ENCODE measurements around the gene SIAH2.

Gene SIAH2

GRCh38 chr3:150734795-150735119 lies 28.2 kb downstream of the SIAH2 start:
- DNase-seq, result no peak

GRCh38 chr3:150733936-150734794 lies 28.8 kb downstream of the SIAH2 start:
- DNase-seq, result no peak

DNA sequence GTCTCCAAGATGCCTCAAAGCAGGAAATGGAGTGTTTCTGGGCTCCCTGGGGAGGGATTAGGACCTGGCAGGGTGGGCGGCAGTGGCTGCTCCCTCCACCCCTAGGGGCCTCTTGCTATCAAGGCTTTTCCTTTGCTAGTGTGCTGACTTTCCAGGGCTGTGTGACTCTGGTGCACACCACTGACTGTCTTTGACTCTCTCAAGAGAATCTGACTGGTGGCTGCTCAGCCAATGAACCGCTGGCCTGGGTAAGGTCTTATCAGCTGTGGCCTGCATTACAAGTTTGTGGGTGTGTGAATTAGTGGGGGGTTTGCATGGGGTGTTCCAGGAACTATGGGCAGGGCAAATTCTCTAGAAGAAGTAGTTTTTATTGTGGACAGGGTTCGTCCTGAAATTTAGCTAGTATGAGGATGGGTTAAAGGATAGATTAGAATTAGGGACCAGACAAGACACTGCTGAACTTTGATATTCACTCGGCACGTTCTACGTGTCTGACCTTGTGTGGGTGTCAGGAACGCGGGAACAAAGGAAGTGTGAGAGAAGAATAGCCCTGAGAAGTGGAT lies 29.5 kb downstream of the SIAH2 start:
- DNase-seq, result no peak

DNA sequence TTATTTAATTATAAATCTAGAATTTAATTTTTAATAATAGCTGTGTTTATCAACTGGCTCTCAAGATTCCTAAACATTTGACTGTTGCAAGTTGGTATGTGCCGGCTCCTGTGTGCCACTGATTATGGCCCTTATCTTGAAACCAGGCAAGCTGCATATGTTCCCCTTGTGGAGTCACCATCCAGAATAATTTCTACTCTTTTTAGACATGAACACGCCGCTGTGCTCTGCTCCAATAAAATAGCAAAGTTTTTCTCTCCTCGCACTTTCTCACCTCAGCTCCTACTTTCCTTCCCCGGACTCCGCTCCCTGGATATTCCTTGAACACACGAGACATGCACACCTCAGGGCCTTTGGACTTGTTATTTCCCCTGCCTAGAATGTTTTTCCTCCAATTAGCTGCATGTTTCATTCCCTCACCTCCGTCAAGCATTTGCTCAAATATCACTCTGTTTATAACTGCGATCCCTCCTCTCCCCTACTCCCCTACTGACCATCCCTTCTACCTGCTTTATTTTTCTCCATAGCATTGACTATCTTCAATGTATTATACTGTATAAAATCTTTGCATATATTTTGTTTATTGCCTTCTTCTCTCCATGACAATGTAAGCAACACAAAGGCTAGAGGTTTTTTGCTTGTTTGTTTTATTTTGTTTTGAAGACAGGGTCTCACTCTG lies 33.1 kb downstream of the SIAH2 start:
- no peak for DNase-seq

GRCh38 chr3:150727653-150728502 lies 35.1 kb downstream of the SIAH2 start:
- peak in 5 of 56 donors; percentile 8 to 34 (median 20) for DNase-seq

DNA sequence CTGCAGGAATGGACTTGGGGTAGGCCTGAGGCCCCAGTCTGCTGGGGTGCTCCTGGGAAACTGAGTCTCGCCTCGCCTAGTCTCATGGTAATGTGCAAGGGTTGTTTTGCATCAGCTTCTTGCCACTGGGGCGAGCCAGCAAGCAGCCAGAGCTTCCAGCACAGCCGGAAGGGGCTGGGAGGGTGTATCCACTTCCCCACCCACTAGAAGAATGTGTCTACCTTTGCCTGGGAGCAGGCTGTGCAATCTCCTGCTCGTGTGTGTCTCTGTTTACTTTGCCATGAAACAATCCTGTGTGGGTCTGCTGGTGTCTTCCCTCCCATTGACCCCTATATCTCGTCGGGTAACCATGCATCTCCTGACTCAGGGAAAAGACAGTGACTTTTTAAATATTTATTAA lies 37.4 kb downstream of the SIAH2 start:
- DNase-seq, result no peak

DNA sequence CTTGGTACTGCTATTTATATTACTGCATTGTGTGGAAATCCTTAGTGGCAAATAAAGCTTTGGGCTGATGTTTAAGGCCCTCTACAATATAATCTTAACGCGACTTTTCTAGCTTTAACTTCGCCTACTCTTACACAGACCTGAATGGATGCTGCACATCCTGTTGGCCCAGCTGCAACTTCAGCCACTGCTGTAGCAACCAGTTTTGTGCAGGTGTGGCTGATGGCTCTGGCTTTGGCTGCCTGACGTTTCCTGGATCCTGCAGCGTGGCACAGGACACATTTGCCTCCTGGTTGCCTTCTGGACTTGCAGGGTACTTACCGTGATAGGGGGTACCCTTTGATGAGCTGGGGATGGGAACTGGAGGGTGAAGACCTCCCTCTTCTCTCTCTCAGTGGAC lies 39.0 kb downstream of the SIAH2 start:
- no peak for DNase-seq

GRCh38 chr3:150722267-150722666 lies 40.7 kb downstream of the SIAH2 start:
- no peak for DNase-seq

DNA sequence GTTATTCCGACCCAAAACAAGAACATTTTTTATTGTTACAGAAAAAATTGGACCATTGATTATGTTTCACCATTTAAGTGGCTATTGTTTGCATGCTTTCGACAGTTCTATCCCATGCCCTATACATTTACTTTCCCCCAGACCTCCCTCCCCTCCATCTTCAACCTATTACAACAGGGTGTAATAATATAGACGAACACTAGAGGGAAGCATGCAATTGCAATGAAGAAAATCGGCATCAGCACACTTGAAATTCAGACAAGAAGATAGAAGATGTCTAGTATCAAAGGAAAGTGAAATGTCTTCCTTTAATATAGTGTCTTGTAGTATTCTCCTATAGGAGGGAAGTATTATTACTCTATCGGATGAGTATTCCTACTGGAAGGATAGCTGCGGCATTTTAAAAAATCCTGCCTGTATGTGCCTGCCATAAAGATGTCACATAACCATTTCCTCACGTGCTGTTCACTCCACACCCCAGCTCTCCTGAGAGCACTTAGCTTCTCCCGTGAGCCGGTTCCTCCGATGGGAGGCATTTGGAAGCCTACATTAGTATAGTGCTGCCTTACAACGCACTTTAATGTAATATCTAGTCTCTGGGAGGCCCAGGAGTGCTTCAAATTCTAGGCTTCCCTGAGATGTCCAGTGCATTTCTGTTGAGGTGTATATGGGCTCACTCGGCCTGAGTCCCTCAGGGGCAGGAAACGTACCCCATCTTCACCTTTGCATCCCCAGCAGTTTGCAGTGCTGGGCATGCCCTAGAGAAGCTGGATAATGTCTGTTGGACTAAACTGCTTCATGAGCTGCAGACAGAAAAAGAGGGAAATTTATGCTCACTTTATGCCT lies 41.5 kb downstream of the SIAH2 start:
- peak in 2 of 56 donors; percentile 9 to 60 for DNase-seq

- no peak for DNase-seq
Measured at GRCh38 chr3:150720444-150720843, 42.5 kb downstream of the SIAH2 start.

DNA sequence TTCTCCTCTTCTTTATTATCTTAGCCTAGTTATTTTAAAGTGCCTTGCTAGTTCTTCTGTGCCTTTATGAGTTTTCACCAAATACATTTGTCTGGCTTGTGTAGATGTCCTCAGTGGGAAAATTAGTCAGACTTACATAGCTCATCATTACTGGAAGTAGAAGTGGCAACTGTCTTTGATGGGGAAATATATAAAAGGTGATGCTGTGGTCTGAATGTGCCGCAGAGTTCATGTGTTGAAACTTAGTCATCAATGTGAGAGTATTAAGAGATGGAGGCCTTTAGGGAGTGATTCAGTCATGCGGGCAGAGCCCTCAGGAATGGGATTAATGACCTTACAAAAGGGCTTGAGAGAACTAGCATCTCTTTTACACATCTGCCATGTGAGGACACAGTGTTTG lies 52.9 kb downstream of the SIAH2 start:
- DNase-seq, result no peak

DNA sequence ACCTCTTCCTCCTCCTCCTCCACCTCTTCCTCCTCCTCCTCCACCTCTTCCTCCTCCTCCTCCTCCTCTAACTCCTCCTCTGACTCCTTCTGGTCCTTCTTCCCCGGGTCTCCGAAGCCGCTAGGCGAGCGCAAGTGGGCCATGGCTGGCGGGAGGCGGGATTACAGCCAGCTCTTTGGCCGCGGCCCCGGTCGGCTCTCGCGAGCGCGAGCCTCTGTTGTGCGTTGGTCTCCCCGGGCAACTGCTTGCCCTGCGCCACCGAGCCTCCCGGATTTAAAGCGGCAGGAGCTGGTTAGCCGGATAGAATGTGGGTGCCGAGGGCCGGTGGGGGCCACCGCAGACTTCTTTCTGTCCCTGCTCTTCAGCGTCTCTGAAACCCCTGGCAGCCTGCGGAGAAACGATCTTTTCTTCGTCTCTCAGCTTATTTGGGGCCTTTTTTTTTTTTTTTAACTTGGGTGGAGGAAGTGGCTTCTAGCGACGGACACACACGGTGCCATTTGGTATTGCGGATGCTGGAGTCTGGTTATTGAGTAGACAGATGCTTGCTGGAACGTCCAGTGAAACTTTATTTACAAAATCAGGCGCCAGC lies 59.1 kb downstream of the SIAH2 start, which contains the start of gene ERICH6:
TSS of gene ERICH6 (minus strand) at position 165 of the 589 bp plus-strand sequence. CDS start at position 143, 22 bp downstream.
- peak; percentile 24 to 91 (median 77) for DNase-seq

- peak in 17 of 56 donors; percentile 22 to 67 (median 47) for DNase-seq
Measured at GRCh38 chr3:150703299-150703755, 59.6 kb downstream of the SIAH2 start.

GRCh38 chr3:150699068-150699639 lies 63.8 kb downstream of the SIAH2 start:
- DNase-seq, result no peak

DNA sequence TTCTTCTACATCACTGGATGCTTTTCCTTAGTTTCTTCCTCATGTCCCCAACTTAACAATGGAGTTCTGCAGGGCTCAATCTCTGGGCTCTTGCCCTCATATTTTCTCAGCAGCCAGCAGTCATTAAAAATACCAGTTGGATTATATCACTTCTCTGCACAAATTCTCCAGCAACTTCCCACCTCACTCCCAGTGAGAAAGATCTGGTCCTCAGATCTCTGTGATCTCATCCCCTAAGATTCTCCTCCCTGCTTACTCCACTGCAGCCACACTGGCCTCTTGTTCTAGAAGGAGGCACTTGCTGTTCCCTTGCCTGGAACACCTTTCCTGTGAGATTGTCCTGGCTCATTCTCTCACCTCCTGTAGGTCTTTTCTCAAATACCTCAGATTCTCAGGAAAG lies 65.3 kb downstream of the SIAH2 start:
- no peak for DNase-seq

- no peak for DNase-seq
Measured at GRCh38 chr3:150691414-150692040, 71.4 kb downstream of the SIAH2 start.

All from amygdala (tissue), 56 donors.